HL-60 (cell line): ENCODE data around the gene LIPE.

Experiments used
- CTCF ChIP-seq: IDR thresholded peaks from one replicate; pipeline ENCODE4 v1.5.1; 2011; ENCODE audit warnings: low read length, control low read depth, inconsistent platforms; ENCODE audit not compliant: insufficient read depth
- GABPA ChIP-seq: IDR thresholded peaks from 2 replicates; pipeline ENCODE4 v1.6.1; 2012; ENCODE audit warnings: low read depth
- POLR2AphosphoS5 ChIP-seq: IDR thresholded peaks from 2 replicates; pipeline ENCODE4 v1.6.1; 2012; ENCODE audit warnings: low read depth

DNA sequence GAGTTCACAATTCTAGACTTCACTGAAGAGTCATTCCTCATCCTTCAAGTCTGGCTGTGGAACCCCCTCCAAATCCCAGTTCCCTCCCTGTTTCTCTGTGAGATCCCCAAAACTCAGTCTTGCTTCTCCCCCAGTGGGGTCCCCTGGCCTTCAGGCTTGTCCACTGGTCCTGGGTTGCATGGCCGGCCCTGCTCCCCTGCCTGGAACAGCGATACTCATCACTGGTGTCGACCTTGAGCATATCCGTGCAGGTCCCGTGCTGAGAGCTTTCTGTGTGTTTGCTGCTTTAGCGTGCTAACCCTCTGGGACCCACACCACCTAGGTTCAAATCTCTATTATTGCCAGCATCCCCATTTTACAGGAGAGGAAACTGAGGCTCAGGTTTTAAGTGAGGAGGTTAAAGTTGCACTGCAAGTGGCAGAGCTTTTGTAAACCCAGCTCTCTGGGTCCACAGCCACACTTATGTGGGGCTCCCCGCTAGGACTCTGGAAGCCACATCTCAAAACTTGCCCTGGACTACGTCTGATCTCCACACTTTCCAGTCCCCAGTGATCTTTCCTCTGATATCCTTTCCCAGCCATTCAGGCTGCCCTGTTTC, 15.5 kb downstream of the LIPE start:
- TF ChIP-seq CTCF, result no peak
- no peak for TF ChIP-seq GABPA
- no peak for TF ChIP-seq POLR2AphosphoS5
